ENCODE measurements around the gene PLA2G2F. TPM values are rescaled to one million over a fixed set of nuclear protein-coding genes. Genes with fewer than 3 reads are reported as not detected.
A peak's percentile ranks its signal among the peaks of the same experiment; 100 is the strongest.

PLA2G2F gene
- total and polyA plus RNA-seq, 9 of the 15 experiments (the other 6 are each of a cell fraction or from before 2014, with no cell fraction given) = not detected

- TF ChIP-seq, protein P1, sequence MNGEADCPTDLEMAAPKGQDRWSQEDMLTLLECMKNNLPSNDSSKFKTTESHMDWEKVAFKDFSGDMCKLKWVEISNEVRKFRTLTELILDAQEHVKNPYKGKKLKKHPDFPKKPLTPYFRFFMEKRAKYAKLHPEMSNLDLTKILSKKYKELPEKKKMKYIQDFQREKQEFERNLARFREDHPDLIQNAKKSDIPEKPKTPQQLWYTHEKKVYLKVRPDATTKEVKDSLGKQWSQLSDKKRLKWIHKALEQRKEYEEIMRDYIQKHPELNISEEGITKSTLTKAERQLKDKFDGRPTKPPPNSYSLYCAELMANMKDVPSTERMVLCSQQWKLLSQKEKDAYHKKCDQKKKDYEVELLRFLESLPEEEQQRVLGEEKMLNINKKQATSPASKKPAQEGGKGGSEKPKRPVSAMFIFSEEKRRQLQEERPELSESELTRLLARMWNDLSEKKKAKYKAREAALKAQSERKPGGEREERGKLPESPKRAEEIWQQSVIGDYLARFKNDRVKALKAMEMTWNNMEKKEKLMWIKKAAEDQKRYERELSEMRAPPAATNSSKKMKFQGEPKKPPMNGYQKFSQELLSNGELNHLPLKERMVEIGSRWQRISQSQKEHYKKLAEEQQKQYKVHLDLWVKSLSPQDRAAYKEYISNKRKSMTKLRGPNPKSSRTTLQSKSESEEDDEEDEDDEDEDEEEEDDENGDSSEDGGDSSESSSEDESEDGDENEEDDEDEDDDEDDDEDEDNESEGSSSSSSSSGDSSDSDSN (IDR thresholded peaks at IDR 0.05; ENCODE audit: borderline replicate concordance in 1 of 2, low read depth in 2 of 2, low read length in 2 of 2) = no peak
- no peak for TF ChIP-seq MAFG (tag; conservative IDR thresholded peaks at IDR 0.05)
- TF ChIP-seq ZNF431 (CRISPR knock-in tag; IDR thresholded peaks at IDR 0.05) = no peak
- no peak for TF ChIP-seq MCM5 (IDR thresholded peaks at IDR 0.05; ENCODE audit: low read depth)
- TF ChIP-seq ATF3 (IDR thresholded peaks at IDR 0.05) = no peak
- TF ChIP-seq ATF3 (CRISPR knock-in tag; conservative IDR thresholded peaks at IDR 0.05) = no peak
- peak; percentile 51; the same call in 1 of the 2 replicates for TF ChIP-seq MXI1 (IDR thresholded peaks at IDR 0.05; ENCODE audit: low read depth, low read length)
- no peak for TF ChIP-seq ZC3H11A (IDR thresholded peaks at IDR 0.05; ENCODE audit: low read depth, low read length)
- TF ChIP-seq SMARCA4 (IDR thresholded peaks at IDR 0.05) = peak; percentile 62
- TF ChIP-seq CAMTA2 (CRISPR knock-in tag; conservative IDR thresholded peaks at IDR 0.05) = no peak
- no peak for TF ChIP-seq PURB (CRISPR knock-in tag; IDR thresholded peaks at IDR 0.05; ENCODE audit: low read depth)
- peak; percentile 75 for TF ChIP-seq LEF1 (IDR thresholded peaks at IDR 0.05)
- TF ChIP-seq NR2C2 (CRISPR knock-in tag; IDR thresholded peaks at IDR 0.05) = no peak
- peak; percentile 30; the same call in 1 of the 2 replicates for TF ChIP-seq NR2C2 (tag; IDR thresholded peaks at IDR 0.05)
- TF ChIP-seq TSHZ1 (CRISPR knock-in tag; IDR thresholded peaks at IDR 0.05) = no peak
- peak; percentile 80 for TF ChIP-seq NCOR1 (IDR thresholded peaks at IDR 0.05)
- TF ChIP-seq NR2C1 (IDR thresholded peaks at IDR 0.05) = no peak
- peak; percentile 47; the same call in 1 of the 2 replicates for TF ChIP-seq NR2C1 (tag; IDR thresholded peaks at IDR 0.05)
- no peak for TF ChIP-seq ZNF282 (CRISPR knock-in tag; IDR thresholded peaks at IDR 0.05)
- 0 out of 4 replicates have a peak, but pooled peaks of 1 of the 2 experiments have one; percentile 6 for TF ChIP-seq KDM4B (IDR thresholded peaks at IDR 0.05; ENCODE audit: borderline replicate concordance in 2 of 2, low read depth in 1 of 2)
- peak; percentile 62 for TF ChIP-seq DACH1 (IDR thresholded peaks at IDR 0.05; ENCODE audit: partially characterized antibody)
- no peak for TF ChIP-seq FOXK1 (CRISPR knock-in tag; IDR thresholded peaks at IDR 0.05; ENCODE audit: borderline replicate concordance)
These were observed 48.8 kb downstream of the PLA2G2F start (continued) for GRCh38 chr1:20187813-20188454.

Data from K562 (cell line).